Activated B cell treated with CpG ODN at 0.5 μM for 24 hours (primary cell): ENCODE results near the gene DAD1. TPM values are rescaled to one million over a fixed set of nuclear protein-coding genes. Genes with fewer than 3 reads are reported as not detected.

Experiments
- ATAC-seq: fragments of 200-7000 bp; cut with Tn5 transposase; one replicate; pipeline ENCODE4 v1.10.0; 2021; ENCODE audit warnings: low read depth, mild to moderate bottlenecking, moderate library complexity
- CTCF ChIA-PET: fragments of 350-600 bp; sonication (Branson Sonifier 250); formaldehyde crosslinking; loops from one replicate; lab custom pipeline; 2021; ENCODE audit warnings: antibody characterized with exemption; lab: Charles Lee
- POLR2A ChIA-PET: fragments of 350-600 bp; sonication (Branson Sonifier 250); formaldehyde crosslinking; loops from one replicate; lab custom pipeline; 2021; ENCODE audit warnings: antibody characterized with exemption; lab: Charles Lee
- DNase-seq: peaks from one replicate; pipeline ENCODE4 v3.0.0; 2022
- H3K27ac Mint-ChIP-seq: one replicate; pipeline ENCODE4 v1.8.0; 2020; ENCODE audit warnings: mixed read lengths
- H3K27me3 Mint-ChIP-seq: one replicate; pipeline ENCODE4 v1.8.0; 2021; ENCODE audit warnings: mixed read lengths
- H3K36me3 Mint-ChIP-seq: one replicate; pipeline ENCODE4 v1.8.0; 2021; ENCODE audit warnings: low read depth, mixed read lengths
- H3K4me1 Mint-ChIP-seq: one replicate; pipeline ENCODE4 v1.8.0; 2021; ENCODE audit warnings: mixed read lengths
- H3K4me3 Mint-ChIP-seq: one replicate; pipeline ENCODE4 v1.8.0; 2020; ENCODE audit warnings: mild to moderate bottlenecking, mixed read lengths
- H3K9me3 Mint-ChIP-seq: one replicate; pipeline ENCODE4 v1.8.0; 2020; ENCODE audit warnings: mixed read lengths
- CTCF ChIP-seq: fragments of 200-600 bp; IDR thresholded peaks from one replicate; pipeline ENCODE4 v1.8.0; 2022; ENCODE audit warnings: antibody characterized with exemption, mild to moderate bottlenecking
- intact Hi-C: fragments of 100-400 bp; cut with micrococcal nuclease; formaldehyde crosslinking; loops from one replicate; pipeline ENCODE4 v1.15.1; 2024
- total RNA-seq: library from RNA; stranded (reverse); gene quantifications from 2 replicates; pipeline ENCODE4 v1.2.3, GENCODE V29; 2022

DAD1 gene
- total RNA-seq, 1 donor from 2014 or later: 123 TPM

- intact Hi-C loops: no loop called here
- ATAC-seq (no peak), DNase-seq (no peak)
- peak overlapping the region; percentile 88 for H3K27ac Mint-ChIP-seq
- no peaks in the 10 kb centered on the region for H3K27me3 Mint-ChIP-seq
- peaks cover 33% of the 10 kb centered on the region for H3K36me3 Mint-ChIP-seq
- H3K4me1 Mint-ChIP-seq: peaks cover 28% of the 10 kb centered on the region
- no peaks in the 10 kb centered on the region for H3K9me3 Mint-ChIP-seq
- POLR2A ChIA-PET: interaction anchor here (0.6 to 2.1 kb wide), 6 partner anchors 10 to 495 kb away, joined by 3 to 40 read pairs (median 4); partner anchors contain the start of genes ACIN1, DAD1, OXA1L and RBM23
- no peak for TF ChIP-seq CTCF
- CTCF ChIA-PET: interaction anchor here (1.1 to 2.1 kb wide), 5 partner anchors 10 to 469 kb away, joined by 3 to 14 read pairs (median 7); partner anchors contain the start of gene DAD1
- peak overlapping the region; percentile 95 for H3K4me3 Mint-ChIP-seq
Measured at GRCh38 chr14:22599349-22599748, 10.3 kb upstream of the DAD1 start.

- no peak for DNase-seq
- ATAC-seq: peak; percentile 43
- POLR2A ChIA-PET: interaction anchor here (0.6 to 2.1 kb wide), 7 partner anchors 10 to 496 kb away, joined by 3 to 40 read pairs (median 4); partner anchors contain the start of genes ACIN1, DAD1, OXA1L and RBM23
Measured at GRCh38 chr14:22598896-22599244, 9.8 kb upstream of the DAD1 start.

DNA sequence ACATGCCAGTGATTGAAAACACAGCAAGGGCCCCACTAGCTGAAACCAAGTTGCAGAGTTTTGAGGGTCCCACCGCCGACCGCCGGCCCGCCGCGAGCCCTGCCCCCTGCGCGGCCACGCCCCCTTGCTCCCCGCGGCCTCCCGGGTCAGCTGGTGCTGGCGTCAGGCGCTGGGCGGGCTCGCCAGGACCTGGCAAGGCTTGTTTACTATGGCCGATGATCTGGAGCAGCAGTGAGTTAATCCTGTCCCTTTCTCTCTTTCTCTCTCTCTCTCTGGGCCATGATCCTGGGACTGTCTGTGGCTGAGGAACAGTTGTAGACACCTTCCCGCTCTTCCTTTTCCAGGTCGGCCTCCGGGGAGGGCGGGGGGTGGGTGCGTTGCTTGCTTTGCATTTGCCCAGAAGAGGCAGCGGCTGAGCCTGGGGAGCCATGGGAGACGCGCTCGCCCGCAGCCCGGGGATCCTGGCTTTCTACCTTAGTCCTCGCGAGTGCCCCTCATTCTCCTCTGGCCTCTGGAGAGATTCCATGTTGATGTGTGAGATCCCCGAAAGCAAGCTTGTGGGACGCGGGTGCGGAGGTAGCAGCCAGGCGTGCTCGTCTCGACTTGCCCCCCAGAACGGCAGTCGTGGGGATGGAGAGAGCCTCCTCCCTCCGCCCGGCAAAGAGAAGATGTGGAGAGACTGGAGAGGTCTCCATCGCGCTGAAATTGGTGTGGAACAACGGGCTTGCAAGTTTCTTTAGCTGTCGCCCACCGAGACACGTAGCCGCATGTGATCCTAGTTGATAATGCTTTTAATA lies 9.3 kb upstream of the DAD1 start, which contains the start of gene ABHD4:
TSS of gene ABHD4 (plus strand) at position 202 of the 797 bp plus-strand sequence. CDS start at position 209, 7 bp downstream.
- Mint-ChIP-seq H3K9me3 (no peaks in the 10 kb centered on the region), H3K36me3 (peaks cover 23% of the 10 kb centered on the region), H3K27ac (peak within 1 kb of the TSS; percentile 88), H3K27me3 (peaks cover 2% of the 10 kb centered on the region), H3K4me3 (peak within 1 kb of the TSS; percentile 95), H3K4me1 (peaks cover 28% of the 10 kb centered on the region)
- intact Hi-C loops: loop anchor here (1.0 kb wide), 2 partner anchors 9 to 28 kb away; partner anchors contain the start of gene DAD1
- TF ChIP-seq CTCF: no peak
- ChIA-PET POLR2A (interaction anchor here (0.5 to 2.1 kb wide), 12 partner anchors 9 to 1570 kb away, joined by 3 to 40 read pairs (median 4); partner anchors contain the start of genes ACIN1, DAD1, OXA1L and RBM23), CTCF (interaction anchor here (1.1 to 2.1 kb wide), 6 partner anchors 9 to 470 kb away, joined by 3 to 14 read pairs (median 5); partner anchors contain the start of gene DAD1)
- DNase-seq: peak; percentile 71
- ATAC-seq: peak; percentile 90

More at GRCh38 chr14:22598896-22599244, 9.8 kb upstream of the DAD1 start:
- Mint-ChIP-seq H3K36me3 (peaks cover 29% of the 10 kb centered on the region), H3K4me3 (peak overlapping the region; percentile 95), H3K9me3 (no peaks in the 10 kb centered on the region), H3K27me3 (peaks cover 2% of the 10 kb centered on the region), H3K4me1 (peaks cover 28% of the 10 kb centered on the region), H3K27ac (peak overlapping the region; percentile 88)
- CTCF ChIA-PET: interaction anchor here (1.1 to 2.1 kb wide), 6 partner anchors 10 to 470 kb away, joined by 3 to 14 read pairs (median 5); partner anchors contain the start of gene DAD1
- no peak for TF ChIP-seq CTCF
- intact Hi-C loops: loop anchor here (1.0 kb wide), 2 partner anchors 10 to 29 kb away; partner anchors contain the start of gene DAD1

DNA sequence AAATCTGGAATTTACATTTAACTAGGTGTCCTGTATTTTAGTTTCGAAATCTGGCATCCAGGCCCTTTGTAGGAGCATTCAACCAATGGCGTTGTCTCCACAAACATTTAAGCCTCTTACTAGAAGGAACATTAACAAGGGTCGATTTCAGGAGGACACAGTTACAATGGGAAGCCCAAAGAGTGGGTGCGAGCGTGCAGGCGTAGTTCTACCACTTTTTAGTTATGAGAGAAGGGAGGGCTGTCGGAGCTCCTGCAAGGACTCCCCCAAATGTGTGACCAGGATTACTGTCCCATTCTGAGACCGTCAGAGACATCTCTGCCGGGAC lies 8.7 kb upstream of the DAD1 start:
- ChIA-PET POLR2A (interaction anchor here (0.5 to 2.1 kb wide), 8 partner anchors 9 to 1571 kb away, joined by 3 to 40 read pairs (median 6); partner anchors contain the start of genes DAD1, OXA1L and RBM23), CTCF (interaction anchor here (1.4 to 2.1 kb wide), 3 partner anchors 9 to 460 kb away, joined by 3 to 14 read pairs (median 7); partner anchors contain the start of gene DAD1)
- no peak for DNase-seq
- peaks cover 18% of the 10 kb centered on the region for H3K36me3 Mint-ChIP-seq
- H3K27ac Mint-ChIP-seq: no peak overlapping the region
- intact Hi-C loops: loop anchor here (1.0 kb wide), 2 partner anchors 8 to 27 kb away; partner anchors contain the start of gene DAD1
- no peaks in the 10 kb centered on the region for H3K9me3 Mint-ChIP-seq
- peak overlapping the region; percentile 95 for H3K4me3 Mint-ChIP-seq
- H3K27me3 Mint-ChIP-seq: peaks cover 2% of the 10 kb centered on the region
- no peak for TF ChIP-seq CTCF
- ATAC-seq: peak; percentile 14
- H3K4me1 Mint-ChIP-seq: peaks cover 28% of the 10 kb centered on the region
